K562 (cell line): Measurements from ENCODE around the gene TSPAN11. TPM values are rescaled to one million over a fixed set of nuclear protein-coding genes. Genes with fewer than 3 reads are reported as not detected.

Experiments used
- ATAC-seq: fragments of 200-7000 bp; cut with Tn5 transposase; 3 replicates; pipeline ENCODE4 v1.9.1; 2020; ENCODE audit warnings: moderate library complexity
- BruUV-seq: library from RNA; stranded (reverse); fragments of 400-500 nt; replicated peaks from 2 replicates; lab custom pipeline; 2021; lab: Mats Ljungman, UMichigan
- CTCF ChIA-PET: fragments of 300-600 bp; formaldehyde crosslinking; extraction: SDS; loops from one replicate; lab custom pipeline; 2021; ENCODE audit warnings: low intra/inter-chr PET ratio; lab: Yijun Ruan, JAX
- POLR2A ChIA-PET: fragments of 300-600, 350-650 bp; sonication (Branson Sonifier 250); formaldehyde crosslinking; extraction: SDS; loops from one replicate; lab custom pipeline; 2021; ENCODE audit warnings: antibody characterized with exemption, inconsistent platforms; lab: Yijun Ruan, JAX
- DNase-seq, 4 experiments: peaks; one replicate each; pipeline versions ENCODE4 v3.0.0 to v3.0.0-alpha.2; 2011 to 2018; ENCODE audit warnings: low spot score in 3 of 4, mixed read lengths in 3 of 4; ENCODE audit errors: extremely low read depth in 1 of 4
- FAIRE-seq: peaks from 2 replicates; lab custom pipeline; 2011; peaks lifted over from hg19 to GRCh38; lab: Jason Lieb, UNC
- H2AFZ ChIP-seq: 2 replicates; pipeline ENCODE4 v1.6.0; 2011; ENCODE audit warnings: low read depth, low read length, control low read depth, inconsistent platforms
- H3K27ac ChIP-seq: fragments of 200-600 bp; 3 replicates; pipeline ENCODE4 v1.8.0; 2011; ENCODE audit warnings: low read depth, mild to moderate bottlenecking, control low read depth, inconsistent platforms, low read length, moderate library complexity, mixed read lengths; ENCODE audit errors: extremely low read depth
- H3K27me3 ChIP-seq, 2 experiments: fragments of 300-600 bp in 1 of 2; 2 replicates in 1 of 2; 3 replicates in 1 of 2; pipeline versions ENCODE4 v1.6.0 to v1.8.0; 2011; ENCODE audit warnings: inconsistent platforms in 2 of 2, low read length in 2 of 2, mild to moderate bottlenecking in 1 of 2, mixed read lengths in 1 of 2, moderate library complexity in 1 of 2; ENCODE audit not compliant: control insufficient read depth in 2 of 2, insufficient read depth in 2 of 2
- H3K36me3 ChIP-seq: fragments of 300-600 bp; 3 replicates; pipeline ENCODE4 v1.8.0; 2011; ENCODE audit warnings: mild to moderate bottlenecking, low read length, inconsistent platforms; ENCODE audit not compliant: control insufficient read depth, insufficient read depth
- H3K4me1 ChIP-seq, 2 experiments: fragments of 200-600 bp in 1 of 2; replicated peaks in 1 of 2; 2 replicates in 1 of 2; 3 replicates in 1 of 2; pipeline versions ENCODE4 v1.5.1 to v1.8.0; 2011; ENCODE audit warnings: inconsistent platforms in 2 of 2, low read length in 2 of 2, mild to moderate bottlenecking in 1 of 2, mixed read lengths in 1 of 2, moderate library complexity in 1 of 2; ENCODE audit not compliant: control insufficient read depth in 2 of 2, insufficient read depth in 2 of 2
- H3K4me2 ChIP-seq: 2 replicates; pipeline ENCODE4 v1.6.1; 2011; ENCODE audit warnings: low read length, control low read depth, inconsistent platforms, mixed read lengths; ENCODE audit not compliant: insufficient read depth
- H3K4me3 ChIP-seq: fragments of 200-600 bp; sonication (generic), shearing (Covaris generic); 2 replicates; pipeline ENCODE4 v1.5.1; 2016; ENCODE audit warnings: control low read depth, inconsistent platforms
- H3K79me2 ChIP-seq: fragments of 200-600 bp; 3 replicates; pipeline ENCODE4 v1.8.0; 2011; ENCODE audit warnings: low read length, inconsistent platforms; ENCODE audit not compliant: control insufficient read depth, insufficient read depth
- H3K9ac ChIP-seq, 2 experiments: 2 replicates each; pipeline versions ENCODE4 v1.6.0 to v1.6.1; 2011; ENCODE audit warnings: low read depth in 2 of 2, low read length in 2 of 2, control low read depth in 1 of 2, inconsistent platforms in 1 of 2, mild to moderate bottlenecking in 1 of 2, mixed read lengths in 1 of 2; ENCODE audit not compliant: insufficient read depth in 1 of 2
- H3K9me1 ChIP-seq: one replicate; pipeline ENCODE4 v1.6.0; 2011; ENCODE audit warnings: inconsistent platforms, mild to moderate bottlenecking, low read length, moderate library complexity; ENCODE audit not compliant: control insufficient read depth, insufficient read depth
- H3K9me3 ChIP-seq: replicated peaks from 2 replicates; pipeline ENCODE4 v1.5.1; 2011; ENCODE audit warnings: low read depth, low read length, inconsistent platforms; ENCODE audit not compliant: control insufficient read depth, insufficient read depth
- H4K20me1 ChIP-seq: replicated peaks from 2 replicates; pipeline ENCODE4 v1.6.1; 2011; ENCODE audit warnings: low read length, inconsistent platforms, mixed read lengths; ENCODE audit not compliant: control insufficient read depth, insufficient read depth
- BCL6 ChIP-seq: fragments of 250-450 bp; sonication (Bioruptor Pico); IDR thresholded peaks from 2 replicates; pipeline ENCODE4 v1.4.0; 2020
- CAMTA2 ChIP-seq: fragments of 250-450 bp; sonication (Bioruptor Pico); conservative IDR thresholded peaks from 2 replicates; pipeline ENCODE4 v1.5.1; 2022
- COPS2 ChIP-seq: fragments of 450-650 bp; conservative IDR thresholded peaks from 2 replicates; pipeline ENCODE4 v1.6.1; 2016; ENCODE audit warnings: mild to moderate bottlenecking, moderate library complexity
- ETV1 ChIP-seq: fragments of 450-650 bp; conservative IDR thresholded peaks from 2 replicates; pipeline ENCODE4 v1.6.1; 2016; ENCODE audit warnings: missing genetic modification characterization, control low read depth, low read depth, missing compliant biosample characterization
- HDAC6 ChIP-seq: IDR thresholded peaks from 2 replicates; pipeline ENCODE4 v1.6.1; 2012; ENCODE audit warnings: low read depth, mild to moderate bottlenecking, control low read depth, inconsistent platforms, low read length, moderate library complexity
- HNRNPK ChIP-seq: fragments of 200-400 bp; formaldehyde crosslinking; IDR thresholded peaks from one replicate; pipeline ENCODE4 v1.6.1; 2018; ENCODE audit warnings: mild to moderate bottlenecking, low read depth, low read length; ENCODE audit not compliant: poor library complexity, severe bottlenecking
- PHB ChIP-seq: fragments of 250-450 bp; sonication (Bioruptor Pico); IDR thresholded peaks from 2 replicates; pipeline ENCODE4 v1.5.0; 2021
- POLR2AphosphoS2 ChIP-seq: IDR thresholded peaks from 2 replicates; pipeline ENCODE4 v1.6.1; 2012; ENCODE audit warnings: low read length, improper control_type of control experiment
- SOX6 ChIP-seq: fragments of 450-650 bp; IDR thresholded peaks from 2 replicates; pipeline ENCODE4 v1.6.1; 2014; ENCODE audit warnings: mild to moderate bottlenecking
- ZNF197 ChIP-seq: fragments of 200-800 bp; sonication (Bioruptor generic); IDR thresholded peaks from 2 replicates; pipeline ENCODE4 v1.6.1; 2016; ENCODE audit warnings: low read depth, missing genetic modification characterization, missing compliant biosample characterization
- WGBS: fragments of 100-300 bp; shearing (Covaris generic); methylation state at CpG from one replicate; pipeline ENCODE4 v1.1.6; 2016; ENCODE audit warnings: low coverage, mixed read lengths; ENCODE audit not compliant: insufficient coverage; ENCODE audit errors: missing lambda C conversion rate; 5-methylcytosine and 5-hydroxymethylcytosine counted together
- in situ Hi-C: fragments of 300-500 bp; cut with MboI; formaldehyde crosslinking; loops from 4 replicates; pipeline ENCODE4 v1.15.0; 2018; ENCODE audit warnings: inconsistent platforms, mixed read lengths
- intact Hi-C: fragments of 100-400 bp; cut with micrococcal nuclease; formaldehyde crosslinking; loops from 2 replicates; pipeline ENCODE4 v1.14.2; 2022
- polyA plus RNA-seq, 8 experiments: library from polyadenylated mRNA; depleted of rRNA in 4 of 8; stranded (reverse) in 5 of 8; unstranded in 3 of 8; fragments of >200 nt; fragmentation: Nextera tagmentation in 2 of 8; fragmentation: Illumina TruSeq in 1 of 8; extraction: Ambion mirVana in 2 of 8; extraction: Trizol in 1 of 8; gene quantifications; 2 replicates each; pipeline versions ENCODE4 v1.2.1 to v1.2.3, GENCODE V29; 2011 to 2014; ENCODE audit warnings: inconsistent platforms in 1 of 8, missing spikeins in 1 of 8
- total RNA-seq, 7 experiments: library from RNA; depleted of rRNA in 6 of 7; stranded (reverse); fragments of >200 nt in 6 of 7; fragmentation: Illumina TruSeq in 2 of 7; extraction: Trizol in 2 of 7; gene quantifications; 2 replicates each; pipeline versions ENCODE4 v1.2.1 to v1.2.3, GENCODE V29; 2011 to 2021; ENCODE audit warnings: low replicate concordance in 1 of 7
- TF ChIP-seq, protein P1 (sequence below): fragments of 450-650 bp; formaldehyde crosslinking; IDR thresholded peaks from 2 replicates; pipeline ENCODE4 v1.4.0; 2022; ENCODE audit warnings: mild to moderate bottlenecking, moderate library complexity
- TF ChIP-seq, protein P2 (sequence below): fragments of 250-450 bp; sonication (Bioruptor Pico); IDR thresholded peaks from 2 replicates; pipeline ENCODE4 v1.4.0; 2020

TSPAN11 gene
- total and polyA plus RNA-seq, 9 of the 15 experiments (the other 6 are each of a cell fraction or from before 2014, with no cell fraction given), result not detected

DNA sequence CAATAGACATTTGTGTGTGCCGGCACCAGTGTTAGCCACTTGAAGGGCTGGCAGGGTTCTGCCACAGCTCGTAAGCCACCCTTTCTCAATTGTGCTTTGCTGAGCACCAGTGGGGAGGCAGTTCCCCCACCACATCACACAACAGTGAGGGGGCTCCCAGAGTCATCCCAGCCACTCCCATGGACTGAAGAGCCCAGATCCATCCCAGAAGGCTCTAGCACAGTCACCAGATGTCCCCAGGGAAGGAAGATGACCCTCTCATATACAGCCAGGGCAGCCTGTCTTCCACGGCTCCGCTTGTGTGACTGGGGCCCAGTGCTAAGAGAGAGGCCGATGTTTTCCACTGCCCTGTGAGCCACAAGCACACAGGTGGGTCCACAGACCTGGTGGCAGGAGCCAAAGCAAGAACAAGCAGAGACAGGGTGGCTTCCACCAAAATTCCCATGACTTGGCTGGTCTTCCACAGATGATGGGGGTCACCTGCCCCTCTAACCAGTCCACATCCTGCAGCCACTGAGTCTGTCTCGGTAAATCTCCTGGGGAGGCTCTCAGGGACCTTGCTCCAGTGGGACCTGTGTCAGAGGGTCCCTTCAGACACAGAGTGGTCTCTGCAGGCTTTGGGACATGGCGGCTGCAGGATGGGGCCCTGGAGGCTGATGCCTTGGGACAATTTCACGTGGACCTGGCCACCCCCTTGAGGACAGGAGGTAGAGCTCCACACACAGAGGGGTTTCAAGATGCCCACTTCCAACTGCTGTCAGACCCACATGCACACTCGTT is 75.2 kb downstream of the TSPAN11 start (continued):
- TF ChIP-seq, protein P1, sequence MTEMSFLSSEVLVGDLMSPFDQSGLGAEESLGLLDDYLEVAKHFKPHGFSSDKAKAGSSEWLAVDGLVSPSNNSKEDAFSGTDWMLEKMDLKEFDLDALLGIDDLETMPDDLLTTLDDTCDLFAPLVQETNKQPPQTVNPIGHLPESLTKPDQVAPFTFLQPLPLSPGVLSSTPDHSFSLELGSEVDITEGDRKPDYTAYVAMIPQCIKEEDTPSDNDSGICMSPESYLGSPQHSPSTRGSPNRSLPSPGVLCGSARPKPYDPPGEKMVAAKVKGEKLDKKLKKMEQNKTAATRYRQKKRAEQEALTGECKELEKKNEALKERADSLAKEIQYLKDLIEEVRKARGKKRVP (CRISPR knock-in tag), result no peak
- TF ChIP-seq, all 486 proteins: peak for 0

DNA sequence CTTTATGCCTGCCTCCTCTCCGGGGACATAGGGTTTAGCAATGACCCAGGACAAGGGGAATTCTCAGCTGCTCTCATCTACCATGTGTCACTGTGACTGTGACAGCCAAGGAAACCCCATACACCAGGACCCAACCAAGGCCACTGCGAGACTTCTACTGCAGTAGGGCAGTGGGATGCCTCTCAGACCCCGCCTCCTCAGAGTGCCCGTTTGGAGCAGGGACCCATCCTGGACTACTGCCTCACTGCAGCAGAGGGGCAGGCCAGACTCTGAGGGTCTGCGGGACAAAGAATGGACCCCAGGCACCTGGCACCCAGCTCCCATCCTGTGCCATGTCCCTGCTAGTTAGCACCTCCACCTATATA is 75.8 kb downstream of the TSPAN11 start:
- no peak for DNase-seq
- H3K9me1 ChIP-seq, result no peaks in the 10 kb centered on the region
- H4K20me1 ChIP-seq, result peaks cover 3% of the 10 kb centered on the region; the same call in 1 of the 2 replicates
- no peak for FAIRE-seq
- H3K79me2 ChIP-seq, result no peaks in the 10 kb centered on the region
- BruUV-seq, result no TSS peak
- CTCF ChIA-PET, result no interaction called here
- H3K9me3 ChIP-seq, result no peaks in the 10 kb centered on the region
- ATAC-seq, result no peak
- intact Hi-C loops, result no loop called here
- H3K27ac ChIP-seq, result no peak overlapping the region
- H3K9ac ChIP-seq, result no peak overlapping the region
- H3K4me3 ChIP-seq, result no peak overlapping the region
- in situ Hi-C loops, result no loop called here
- H3K27me3 ChIP-seq, result peaks cover 3 to 45% of the 10 kb centered on the region in 2 experiments; a peak in 2 of 5 replicates
- H2AFZ ChIP-seq, result no peak overlapping the region
- no peak overlapping the region for H3K4me2 ChIP-seq
- H3K4me1 ChIP-seq, result no peaks in the 10 kb centered on the region
- no peaks in the 10 kb centered on the region for H3K36me3 ChIP-seq
- WGBS, result 0% methylated on average over 5 of the region's 5 CpGs
- POLR2A ChIA-PET, result no interaction called here
- TF ChIP-seq CAMTA2 (no peak), PHB (CRISPR knock-in tag) (no peak), ZNF197 (no peak), HDAC6 (no peak), ETV1 (tag) (no peak), COPS2 (no peak), SOX6 (no peak), HNRNPK (no peak), BCL6 (CRISPR knock-in tag) (no peak), POLR2AphosphoS2 (no peak)
- TF ChIP-seq, protein P2, sequence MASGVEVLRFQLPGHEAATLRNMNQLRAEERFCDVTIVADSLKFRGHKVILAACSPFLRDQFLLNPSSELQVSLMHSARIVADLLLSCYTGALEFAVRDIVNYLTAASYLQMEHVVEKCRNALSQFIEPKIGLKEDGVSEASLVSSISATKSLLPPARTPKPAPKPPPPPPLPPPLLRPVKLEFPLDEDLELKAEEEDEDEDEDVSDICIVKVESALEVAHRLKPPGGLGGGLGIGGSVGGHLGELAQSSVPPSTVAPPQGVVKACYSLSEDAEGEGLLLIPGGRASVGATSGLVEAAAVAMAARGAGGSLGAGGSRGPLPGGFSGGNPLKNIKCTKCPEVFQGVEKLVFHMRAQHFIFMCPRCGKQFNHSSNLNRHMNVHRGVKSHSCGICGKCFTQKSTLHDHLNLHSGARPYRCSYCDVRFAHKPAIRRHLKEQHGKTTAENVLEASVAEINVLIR (CRISPR knock-in tag), result no peak
